ENCODE results near the gene TIMM10B.

Gene TIMM10B

DNA sequence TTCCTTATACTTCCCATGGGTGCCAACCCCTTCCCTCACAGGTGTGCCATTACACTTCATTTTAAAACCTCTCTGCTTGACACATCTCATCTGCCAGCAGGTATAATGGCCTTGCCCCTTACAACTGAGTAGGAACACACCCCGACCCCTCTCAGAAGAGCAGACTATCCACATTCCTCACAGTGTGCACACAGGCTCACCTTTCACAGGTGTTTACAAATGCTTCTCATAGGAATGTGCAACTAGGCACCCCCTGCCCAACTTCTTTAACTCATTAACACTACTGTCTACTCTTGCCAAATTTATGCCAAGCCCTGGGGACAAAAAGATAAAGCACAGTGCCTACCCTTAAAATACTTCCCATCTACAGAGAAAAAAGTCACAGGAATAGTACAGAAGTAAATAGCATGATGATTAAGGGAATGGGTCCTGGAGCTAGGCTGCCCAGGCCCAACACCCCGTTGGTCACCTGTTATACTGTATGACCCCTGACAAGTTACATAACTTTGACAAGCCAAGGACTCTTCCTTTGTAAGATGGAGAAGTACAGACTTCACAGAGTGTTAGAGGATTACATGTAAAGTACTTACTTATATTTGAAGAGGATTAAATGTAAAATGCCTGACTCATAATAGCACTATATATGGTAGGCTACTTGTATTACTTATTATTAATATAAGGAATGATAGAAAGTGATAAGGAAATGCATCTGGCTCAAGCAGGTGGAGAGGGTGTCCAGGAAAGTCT, 22.8 kb upstream of the TIMM10B start:
- H3K27ac ChIP-seq (ENCODE audit: low read length) = no peak overlapping the region
- no peaks in the 10 kb centered on the region for H3F3A ChIP-seq (ENCODE audit: insufficient read depth, low read length)
- no peak overlapping the region for H3K4me2 ChIP-seq (ENCODE audit: low read depth, low read length)
- TF ChIP-seq EZH2 (optimal IDR thresholded peaks at IDR 0.05; ENCODE audit: low read depth, low read length) = no peak
- TF ChIP-seq, protein P1, sequence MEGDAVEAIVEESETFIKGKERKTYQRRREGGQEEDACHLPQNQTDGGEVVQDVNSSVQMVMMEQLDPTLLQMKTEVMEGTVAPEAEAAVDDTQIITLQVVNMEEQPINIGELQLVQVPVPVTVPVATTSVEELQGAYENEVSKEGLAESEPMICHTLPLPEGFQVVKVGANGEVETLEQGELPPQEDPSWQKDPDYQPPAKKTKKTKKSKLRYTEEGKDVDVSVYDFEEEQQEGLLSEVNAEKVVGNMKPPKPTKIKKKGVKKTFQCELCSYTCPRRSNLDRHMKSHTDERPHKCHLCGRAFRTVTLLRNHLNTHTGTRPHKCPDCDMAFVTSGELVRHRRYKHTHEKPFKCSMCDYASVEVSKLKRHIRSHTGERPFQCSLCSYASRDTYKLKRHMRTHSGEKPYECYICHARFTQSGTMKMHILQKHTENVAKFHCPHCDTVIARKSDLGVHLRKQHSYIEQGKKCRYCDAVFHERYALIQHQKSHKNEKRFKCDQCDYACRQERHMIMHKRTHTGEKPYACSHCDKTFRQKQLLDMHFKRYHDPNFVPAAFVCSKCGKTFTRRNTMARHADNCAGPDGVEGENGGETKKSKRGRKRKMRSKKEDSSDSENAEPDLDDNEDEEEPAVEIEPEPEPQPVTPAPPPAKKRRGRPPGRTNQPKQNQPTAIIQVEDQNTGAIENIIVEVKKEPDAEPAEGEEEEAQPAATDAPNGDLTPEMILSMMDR (IDR thresholded peaks at IDR 0.05; ENCODE audit: low read length) = no peak
- TF ChIP-seq EZH2phosphoT487 (IDR thresholded peaks at IDR 0.05; ENCODE audit: low read length) = no peak
- no peak overlapping the region for H3K9ac ChIP-seq (ENCODE audit: low read length)
- no peaks in the 10 kb centered on the region for H3K27me3 ChIP-seq (replicated peaks; ENCODE audit: insufficient read depth, low read length)
- no peaks in the 10 kb centered on the region for H3K9me2 ChIP-seq (replicated peaks; ENCODE audit: insufficient read depth, low read length)
- no peak overlapping the region for H2AFZ ChIP-seq (ENCODE audit: low read length)
- no peaks in the 10 kb centered on the region for H3K9me3 ChIP-seq (replicated peaks; ENCODE audit: insufficient read depth, low read length)
- no peak for DNase-seq
- 0 out of 2 replicates have a peak, but pooled peaks cover 5% of the 10 kb centered on the region for H3K4me1 ChIP-seq (ENCODE audit: low read length)
- H3K36me3 ChIP-seq (replicated peaks; ENCODE audit: insufficient read depth, low read length) = no peaks in the 10 kb centered on the region
- no peaks in the 10 kb centered on the region for H3K79me2 ChIP-seq (ENCODE audit: low read length)
- no peak overlapping the region for H3K4me3 ChIP-seq (ENCODE audit: low read length)
- no peaks in the 10 kb centered on the region for H4K20me1 ChIP-seq (ENCODE audit: insufficient read depth, low read length)

DNA sequence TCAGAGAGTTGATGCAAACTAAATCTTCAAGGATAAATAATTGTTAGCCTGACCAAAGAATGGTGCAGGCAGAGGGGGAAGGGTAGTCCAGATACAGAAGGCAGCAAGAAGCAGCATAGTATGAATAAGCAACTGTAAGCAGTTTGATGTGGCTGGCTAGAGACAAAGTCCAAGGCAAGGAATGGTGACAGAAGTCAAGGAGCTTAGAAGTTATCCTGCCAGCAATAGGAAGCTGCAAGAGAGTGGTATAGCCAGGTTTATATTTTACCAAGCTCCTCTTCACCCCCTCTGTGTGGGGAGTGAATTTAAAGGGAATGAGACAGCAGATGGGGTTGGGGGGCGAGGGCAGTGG, 22.2 kb upstream of the TIMM10B start:
- no peaks in the 10 kb centered on the region for H3K9me3 ChIP-seq (replicated peaks; ENCODE audit: insufficient read depth, low read length)
- H3K9ac ChIP-seq (ENCODE audit: low read length) = no peak overlapping the region
- no peak for DNase-seq
- H3K27me3 ChIP-seq (replicated peaks; ENCODE audit: insufficient read depth, low read length) = no peaks in the 10 kb centered on the region
- no peaks in the 10 kb centered on the region for H3K79me2 ChIP-seq (ENCODE audit: low read length)
- H3K4me3 ChIP-seq (ENCODE audit: low read length) = no peak overlapping the region
- no peak overlapping the region for H3K4me2 ChIP-seq (ENCODE audit: low read depth, low read length)
- H3K4me1 ChIP-seq (ENCODE audit: low read length) = 0 out of 2 replicates have a peak, but pooled peaks cover 5% of the 10 kb centered on the region
- TF ChIP-seq, protein P1 (IDR thresholded peaks at IDR 0.05; ENCODE audit: low read length) = no peak
- no peak for TF ChIP-seq EZH2phosphoT487 (IDR thresholded peaks at IDR 0.05; ENCODE audit: low read length)
- no peak for TF ChIP-seq EZH2 (optimal IDR thresholded peaks at IDR 0.05; ENCODE audit: low read depth, low read length)
- no peak overlapping the region for H3K27ac ChIP-seq (ENCODE audit: low read length)
- no peaks in the 10 kb centered on the region for H3F3A ChIP-seq (ENCODE audit: insufficient read depth, low read length)
- no peaks in the 10 kb centered on the region for H3K9me2 ChIP-seq (replicated peaks; ENCODE audit: insufficient read depth, low read length)
- H4K20me1 ChIP-seq (ENCODE audit: insufficient read depth, low read length) = no peaks in the 10 kb centered on the region
- no peaks in the 10 kb centered on the region for H3K36me3 ChIP-seq (replicated peaks; ENCODE audit: insufficient read depth, low read length)
- no peak overlapping the region for H2AFZ ChIP-seq (ENCODE audit: low read length)

DNA sequence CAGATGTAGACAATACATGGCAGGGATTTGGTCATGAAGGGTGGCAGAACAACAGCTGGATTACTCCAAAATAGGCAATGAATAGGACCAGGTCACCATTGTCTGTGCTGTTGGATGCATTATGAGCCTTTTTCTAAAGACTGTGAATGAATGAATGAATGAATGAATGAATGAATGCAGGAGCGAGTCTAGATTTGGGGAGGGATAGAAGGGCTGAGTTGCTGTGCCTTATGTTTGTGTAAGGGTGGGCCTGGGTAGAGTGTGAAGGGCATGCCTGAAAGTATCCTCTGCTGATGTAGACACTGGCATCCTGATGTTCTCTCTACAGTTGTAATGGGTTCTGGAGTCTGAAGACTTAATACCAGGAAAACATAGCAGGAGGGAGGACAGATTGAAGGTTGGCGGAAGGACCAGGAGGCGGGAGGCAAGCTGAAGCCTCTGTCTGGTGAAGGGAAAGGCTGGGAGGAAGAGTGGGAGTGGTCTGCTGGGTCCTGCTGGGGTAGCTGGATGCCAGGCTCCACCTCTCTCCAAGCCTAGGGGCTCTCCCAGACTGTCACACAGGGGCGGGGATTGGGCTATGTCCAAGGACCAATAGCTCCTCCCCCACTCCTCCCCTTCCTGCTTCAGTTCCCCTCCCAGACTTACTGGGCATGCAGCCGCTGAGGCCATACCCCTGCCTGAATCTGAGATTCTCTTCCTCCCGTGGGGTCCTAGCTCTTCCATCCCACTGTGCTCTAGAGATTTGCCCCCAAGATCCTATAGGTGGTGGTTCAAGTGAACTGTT, 12.4 kb upstream of the TIMM10B start:
- Histone ChIP-seq H3K4me1 (ENCODE audit: low read length) (0 out of 2 replicates have a peak, but pooled peaks cover 3% of the 10 kb centered on the region), H3K4me2 (ENCODE audit: low read depth, low read length) (no peak overlapping the region), H3K9ac (ENCODE audit: low read length) (no peak overlapping the region), H3K27me3 (replicated peaks; ENCODE audit: insufficient read depth, low read length) (no peaks in the 10 kb centered on the region), H3K79me2 (ENCODE audit: low read length) (no peaks in the 10 kb centered on the region), H3F3A (ENCODE audit: insufficient read depth, low read length) (no peaks in the 10 kb centered on the region), H3K27ac (ENCODE audit: low read length) (no peak overlapping the region), H3K4me3 (ENCODE audit: low read length) (no peak overlapping the region), H3K36me3 (replicated peaks; ENCODE audit: insufficient read depth, low read length) (no peaks in the 10 kb centered on the region), H2AFZ (ENCODE audit: low read length) (peak overlapping the region; percentile 36; the same call in 1 of the 2 replicates), H3K9me2 (replicated peaks; ENCODE audit: insufficient read depth, low read length) (no peaks in the 10 kb centered on the region), H4K20me1 (ENCODE audit: insufficient read depth, low read length) (no peaks in the 10 kb centered on the region), H3K9me3 (replicated peaks; ENCODE audit: insufficient read depth, low read length) (no peaks in the 10 kb centered on the region)
- DNase-seq = no peak
- TF ChIP-seq EZH2 (optimal IDR thresholded peaks at IDR 0.05; ENCODE audit: low read depth, low read length) = no peak
- TF ChIP-seq, protein P1 (IDR thresholded peaks at IDR 0.05; ENCODE audit: low read length) = no peak
- TF ChIP-seq EZH2phosphoT487 (IDR thresholded peaks at IDR 0.05; ENCODE audit: low read length) = no peak

All from MM.1S (cell line).